ENCODE results near the gene CNGA2. TPM values are rescaled to one million over a fixed set of nuclear protein-coding genes. Genes with fewer than 3 reads are reported as not detected.
A peak's percentile ranks its signal among the peaks of the same experiment; 100 is the strongest.

The CNGA2 gene
- total RNA-seq, 1 donor from 2014 or later = not detected

- DNase-seq = peak; percentile 4
Observed at GRCh38 chrX:151753313-151754046, 18.9 kb downstream of the CNGA2 start.

- DNase-seq = no peak
Observed at GRCh38 chrX:151754047-151754429, 19.5 kb downstream of the CNGA2 start.

DNA sequence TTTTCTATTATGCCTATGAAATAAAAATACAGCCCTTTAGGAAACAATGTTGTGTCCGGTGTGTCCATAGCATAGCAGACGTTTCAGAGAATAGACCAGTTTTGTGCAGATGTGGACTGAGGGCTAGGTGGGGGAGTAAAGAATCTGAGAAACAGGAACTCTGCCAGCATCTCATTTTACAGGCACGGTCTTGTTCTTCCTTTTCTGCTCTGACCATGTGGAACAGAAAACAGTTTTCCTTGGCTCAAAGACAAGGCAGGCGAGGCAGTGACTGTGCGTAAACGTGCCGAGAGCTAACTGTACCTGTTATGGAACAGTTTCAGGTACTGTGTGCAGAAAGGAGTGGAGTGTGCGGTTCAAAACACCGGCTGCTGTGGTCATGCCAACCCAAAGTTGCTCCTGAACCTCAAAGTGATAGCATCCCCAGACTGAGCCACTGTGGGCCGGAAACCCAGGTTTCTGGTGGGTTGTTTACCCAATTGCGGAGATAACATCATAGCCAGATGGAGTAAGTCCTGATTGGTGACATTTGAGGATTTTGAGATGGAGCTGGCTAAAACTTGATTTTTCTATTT is 20.2 kb downstream of the CNGA2 start:
- no peak for DNase-seq

- no peak for DNase-seq
Observed at GRCh38 chrX:151759041-151759708, 24.6 kb downstream of the CNGA2 start.

GRCh38 chrX:151762802-151763201 is 28.3 kb downstream of the CNGA2 start:
- no peak for DNase-seq

- no peak for DNase-seq
Observed at GRCh38 chrX:151763711-151764110, 29.2 kb downstream of the CNGA2 start.

DNA sequence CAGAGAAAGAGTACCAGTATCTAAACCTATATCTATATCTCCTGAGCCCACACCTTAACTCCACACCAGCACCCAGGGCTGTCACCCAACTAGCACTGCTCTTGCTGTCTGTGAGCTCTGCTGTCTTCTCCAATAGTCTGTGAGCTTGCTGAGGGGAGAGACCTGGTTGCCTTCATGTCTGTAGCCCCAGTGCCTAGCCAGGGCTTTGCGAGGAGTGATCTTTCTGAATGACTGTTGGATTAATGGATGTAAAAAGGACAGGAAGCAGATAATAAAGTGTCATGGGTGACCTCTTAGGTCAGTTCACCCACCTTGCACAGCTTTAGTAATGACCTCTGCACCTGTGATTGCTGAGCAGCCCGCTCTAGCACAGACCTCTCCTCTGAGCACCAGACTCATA is 30.5 kb downstream of the CNGA2 start:
- no peak for DNase-seq

DNA sequence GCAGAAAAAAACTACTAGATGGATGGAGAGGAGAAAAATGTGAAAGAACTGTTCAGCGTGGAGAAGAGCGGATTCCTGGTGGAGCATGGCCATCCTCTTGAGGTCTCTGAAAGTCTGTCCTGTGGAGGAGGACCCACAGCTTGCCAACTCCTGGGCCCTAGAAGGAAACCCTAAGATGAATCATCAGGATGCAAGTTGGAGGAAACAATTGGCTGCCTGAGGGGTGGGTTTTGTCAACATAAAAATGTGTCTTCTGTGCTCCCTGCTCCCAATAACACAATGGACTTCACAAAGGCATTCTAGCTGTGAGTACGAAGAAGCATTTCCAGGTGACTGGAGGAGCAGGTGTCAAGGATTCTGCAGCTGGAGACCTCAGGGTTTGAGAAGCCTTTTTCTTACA is 37.2 kb downstream of the CNGA2 start:
- no peak for DNase-seq

DNA sequence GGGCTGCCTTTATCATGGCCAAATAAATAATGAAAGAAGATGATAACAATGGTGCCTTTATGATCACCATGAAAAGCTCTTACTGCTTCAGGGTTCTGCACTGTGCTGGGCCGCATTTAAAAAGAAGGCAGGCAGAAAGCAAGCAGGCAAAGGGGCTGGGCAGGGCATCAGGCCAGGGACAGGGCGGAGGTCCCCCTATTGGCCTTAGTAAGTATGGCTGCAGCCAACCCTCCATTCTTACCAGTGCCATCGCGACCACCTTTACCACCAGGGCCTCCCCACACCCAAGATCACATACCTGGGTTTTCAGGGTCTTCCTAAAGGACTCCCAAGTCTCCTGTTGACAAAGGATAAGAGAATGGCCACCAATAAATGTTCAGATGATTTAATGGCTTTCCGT is 38.9 kb downstream of the CNGA2 start:
- no peak for DNase-seq

GRCh38 chrX:151774421-151774820 is 39.9 kb downstream of the CNGA2 start:
- DNase-seq = no peak

DNA sequence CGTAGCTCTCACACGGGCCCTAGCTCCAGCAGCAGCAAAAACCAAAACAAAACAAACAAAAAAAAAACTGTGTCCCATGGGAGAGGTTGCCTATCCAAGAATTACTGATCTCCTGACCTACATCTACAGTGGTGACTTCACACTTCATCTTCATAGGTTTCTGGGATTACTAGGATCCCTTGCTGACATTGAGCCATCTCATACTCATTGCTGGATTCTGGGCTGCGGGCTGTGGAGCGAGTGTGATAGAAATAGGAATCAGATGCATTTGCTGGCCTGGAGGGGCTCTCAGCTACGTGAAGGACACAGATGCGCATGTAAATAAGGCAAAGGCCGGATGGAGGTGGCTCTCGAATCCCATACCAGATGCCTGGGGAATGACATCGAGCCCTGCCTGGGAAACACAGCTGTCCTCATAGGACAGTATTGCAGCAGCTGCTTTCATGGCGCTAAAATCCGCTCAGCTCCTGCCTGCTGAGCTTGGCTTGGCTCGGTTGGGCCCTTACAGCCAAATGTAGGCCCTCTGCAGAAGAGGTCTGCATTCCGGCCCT is 41.7 kb downstream of the CNGA2 start:
- DNase-seq = no peak

GRCh38 chrX:151776936-151777335 is 42.4 kb downstream of the CNGA2 start:
- no peak for DNase-seq

DNA sequence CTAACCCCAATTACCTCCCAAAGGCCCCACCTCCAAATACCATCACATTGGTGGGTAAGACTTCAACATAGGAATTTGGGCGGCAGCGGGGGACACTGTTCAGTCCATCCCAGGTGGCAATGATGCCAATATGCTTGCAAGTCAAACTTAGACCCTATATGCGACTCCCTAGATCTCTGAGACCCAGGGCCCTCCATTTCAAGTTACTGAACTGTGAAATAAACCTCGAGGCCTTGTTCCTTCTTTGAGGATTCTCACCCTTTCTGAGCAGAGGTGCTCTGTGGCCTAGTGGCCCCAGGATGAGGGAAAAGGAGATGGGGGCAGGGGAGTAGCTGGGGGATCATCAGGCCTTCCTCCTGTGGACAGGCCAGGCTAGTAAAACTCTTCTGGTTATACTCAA is 44.7 kb downstream of the CNGA2 start:
- no peak for DNase-seq

DNA sequence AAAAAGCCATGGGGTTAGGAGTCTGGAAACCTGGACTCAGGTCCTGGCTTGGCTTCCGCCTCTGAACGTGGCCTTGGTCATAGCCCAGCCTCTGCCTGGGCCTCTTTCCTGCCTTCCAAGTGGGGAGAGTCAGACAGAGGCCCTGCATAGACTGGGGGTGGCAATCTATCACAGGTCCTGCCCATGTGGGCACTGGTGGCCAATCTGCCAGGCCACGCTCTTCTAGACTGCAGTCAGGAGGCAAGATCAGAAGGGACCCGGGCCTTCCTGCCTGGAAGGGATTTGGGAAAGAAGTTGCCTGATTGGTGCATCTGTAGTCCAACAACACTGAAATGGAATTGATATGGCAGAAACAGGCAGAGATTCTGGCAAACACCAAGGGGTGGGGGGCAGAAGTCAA is 46.1 kb downstream of the CNGA2 start:
- no peak for DNase-seq

GRCh38 chrX:151789179-151789800 is 54.7 kb downstream of the CNGA2 start:
- DNase-seq = no peak

DNA sequence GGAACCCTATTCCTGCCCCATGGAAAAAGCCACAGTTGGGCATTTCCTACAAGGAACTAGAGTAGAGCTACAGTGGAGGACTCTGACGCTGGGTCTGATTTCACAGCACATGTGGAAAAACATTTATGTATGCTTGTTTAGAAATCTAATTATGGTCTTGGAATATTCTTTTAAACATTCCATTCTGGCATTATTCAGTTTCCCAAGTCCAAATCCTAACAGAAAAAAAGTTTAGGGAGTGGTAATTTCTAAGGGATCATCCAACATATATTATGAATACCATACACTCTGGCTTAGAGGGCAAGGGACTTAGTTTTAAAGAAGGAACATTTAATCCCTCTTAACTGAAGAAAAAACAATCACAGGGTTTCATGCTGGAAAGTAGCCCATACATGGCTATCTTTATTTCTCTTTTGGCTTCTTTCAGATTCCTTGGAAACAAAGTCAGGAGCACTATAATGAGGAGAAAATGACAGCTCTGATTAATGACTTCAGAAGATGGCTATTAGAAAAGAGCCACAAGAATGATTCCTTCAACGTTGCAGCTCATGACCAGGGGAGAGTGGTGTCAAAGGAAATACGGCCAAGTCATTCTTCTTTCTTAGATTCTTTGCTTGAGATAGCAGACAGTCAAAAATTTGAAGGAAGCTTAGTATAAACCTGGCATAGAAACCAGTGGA is 56.1 kb downstream of the CNGA2 start:
- DNase-seq = no peak

DNA sequence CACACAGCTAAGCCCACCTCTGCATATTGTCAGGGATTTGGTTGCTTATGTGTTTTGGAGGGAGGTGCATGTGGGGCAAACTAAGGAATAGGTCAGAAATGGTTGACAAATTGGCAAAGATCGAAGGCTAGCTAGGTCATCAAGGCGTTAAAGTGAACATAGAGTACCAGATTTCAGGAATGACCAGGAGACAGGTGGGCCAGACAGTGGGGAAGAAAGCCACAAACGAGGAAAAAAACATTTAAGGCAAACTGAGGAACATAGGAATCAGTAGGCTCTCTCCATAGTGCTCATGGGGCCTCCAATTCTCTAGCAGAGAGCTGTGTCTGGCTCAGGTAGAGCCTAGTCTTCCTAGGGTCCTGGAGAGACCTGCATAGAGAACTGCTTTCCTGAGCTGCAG is 57.4 kb downstream of the CNGA2 start:
- DNase-seq = no peak

GRCh38 chrX:151792505-151792904 is 58.0 kb downstream of the CNGA2 start:
- no peak for DNase-seq

GRCh38 chrX:151793886-151794285 is 59.3 kb downstream of the CNGA2 start:
- DNase-seq = no peak
